Smooth muscle cell (in vitro differentiated cells): ENCODE data around the gene PLA2G6. TPM values are rescaled to one million over a fixed set of nuclear protein-coding genes. Genes with fewer than 3 reads are reported as not detected.

Source experiments
- DNase-seq: peaks from one replicate; lab custom pipeline; 2025; ENCODE audit not compliant: unreplicated experiment; lab: John Stamatoyannopoulos, UW
- H2AFZ ChIP-seq: fragments of 200-600 bp; sonication (generic); 2 replicates; pipeline ENCODE4 v1.6.0; 2016; ENCODE audit warnings: antibody characterized with exemption, low read depth, mild to moderate bottlenecking
- H3F3A ChIP-seq: fragments of 200-600 bp; sonication (generic); 2 replicates; pipeline ENCODE4 v1.6.0; 2017; ENCODE audit warnings: antibody characterized with exemption, low read depth
- H3K27ac ChIP-seq: fragments of 200-600 bp; sonication (generic); 2 replicates; pipeline ENCODE4 v1.5.1; 2016; ENCODE audit warnings: low read depth, mild to moderate bottlenecking
- H3K27me3 ChIP-seq: fragments of 200-600 bp; sonication (generic); 2 replicates; pipeline ENCODE4 v1.6.1; 2016; ENCODE audit warnings: low read depth, mild to moderate bottlenecking
- H3K36me3 ChIP-seq: fragments of 200-600 bp; sonication (generic); 2 replicates; pipeline ENCODE4 v1.5.1; 2016; ENCODE audit warnings: low read depth
- H3K4me1 ChIP-seq: fragments of 200-600 bp; sonication (generic); 2 replicates; pipeline ENCODE4 v1.5.1; 2016; ENCODE audit warnings: low read depth
- H3K4me2 ChIP-seq: fragments of 200-600 bp; sonication (generic); 2 replicates; pipeline ENCODE4 v1.6.0; 2016; ENCODE audit warnings: mild to moderate bottlenecking
- H3K4me3 ChIP-seq: fragments of 200-600 bp; sonication (generic); 2 replicates; pipeline ENCODE4 v1.5.1; 2016; ENCODE audit warnings: mild to moderate bottlenecking
- H3K79me2 ChIP-seq: fragments of 200-600 bp; sonication (generic); 2 replicates; pipeline ENCODE4 v1.6.0; 2016; ENCODE audit warnings: low read depth, mild to moderate bottlenecking
- H3K9ac ChIP-seq: fragments of 200-600 bp; sonication (generic); 2 replicates; pipeline ENCODE4 v1.6.0; 2016; ENCODE audit warnings: low read depth
- H3K9me3 ChIP-seq: fragments of 200-600 bp; sonication (generic); replicated peaks from 2 replicates; pipeline ENCODE4 v1.5.1; 2016; ENCODE audit warnings: low read depth
- H4K20me1 ChIP-seq: fragments of 200-600 bp; sonication (generic); 2 replicates; pipeline ENCODE4 v1.6.0; 2016; ENCODE audit warnings: low read depth
- CTCF ChIP-seq: fragments of 200-600 bp; sonication (generic); IDR thresholded peaks from 2 replicates; pipeline ENCODE4 v1.5.1; 2017; ENCODE audit warnings: borderline replicate concordance, mild to moderate bottlenecking, antibody characterized with exemption; ENCODE audit not compliant: insufficient read depth, poor library complexity, severe bottlenecking
- WGBS: methylation state at CpG from one replicate; pipeline ENCODE4 v1.1.7; 2016; ENCODE audit warnings: low lambda C conversion rate; 5-methylcytosine and 5-hydroxymethylcytosine counted together
- polyA plus RNA-seq: library from polyadenylated mRNA; unstranded; fragments of >200 nt; fragmentation: Nextera tagmentation; extraction: Ambion mirVana; gene quantifications from 2 replicates; pipeline ENCODE4 v1.2.1, GENCODE V29; 2016
- total RNA-seq: library from RNA; depleted of rRNA; stranded (reverse); fragments of >200 nt; gene quantifications from 2 replicates; pipeline ENCODE4 v1.2.3, GENCODE V29; 2014

Gene PLA2G6
- total and polyA plus RNA-seq, 2 experiments from 2014 or later, result 6.1 to 8.9 TPM

- TF ChIP-seq CTCF, result no peak
- H3K27me3 ChIP-seq, result no peaks in the 10 kb centered on the region
- no peak overlapping the region for H3K27ac ChIP-seq
- H3K36me3 ChIP-seq, result no peaks in the 10 kb centered on the region
- no peaks in the 10 kb centered on the region for H3K4me1 ChIP-seq
- 87% methylated on average over 17 of the region's 17 CpGs for WGBS
- H3K79me2 ChIP-seq, result no peaks in the 10 kb centered on the region
- H3K4me3 ChIP-seq, result no peak overlapping the region
- H3K4me2 ChIP-seq, result no peak overlapping the region
- H3K9ac ChIP-seq, result no peak overlapping the region
- H4K20me1 ChIP-seq, result no peaks in the 10 kb centered on the region
- H2AFZ ChIP-seq, result no peak overlapping the region
- no peak for DNase-seq
- no peaks in the 10 kb centered on the region for H3F3A ChIP-seq
- no peaks in the 10 kb centered on the region for H3K9me3 ChIP-seq
Observed at GRCh38 chr22:38106814-38107578, 74.6 kb downstream of the PLA2G6 start.

GRCh38 chr22:38104084-38104483, 77.5 kb downstream of the PLA2G6 start:
- Histone ChIP-seq H3K4me1 (no peaks in the 10 kb centered on the region), H2AFZ (no peak overlapping the region), H3K4me3 (no peak overlapping the region), H3K4me2 (no peak overlapping the region), H4K20me1 (no peaks in the 10 kb centered on the region), H3K27me3 (no peaks in the 10 kb centered on the region), H3K9ac (no peak overlapping the region), H3K36me3 (no peaks in the 10 kb centered on the region), H3K79me2 (no peaks in the 10 kb centered on the region), H3F3A (no peaks in the 10 kb centered on the region), H3K27ac (no peak overlapping the region), H3K9me3 (no peaks in the 10 kb centered on the region)
- no peak for DNase-seq
- TF ChIP-seq CTCF, result no peak
- WGBS, result 74% methylated on average over 6 of the region's 6 CpGs

- H3F3A ChIP-seq, result no peaks in the 10 kb centered on the region
- 81% methylated on average over 8 of the region's 8 CpGs for WGBS
- H3K36me3 ChIP-seq, result no peaks in the 10 kb centered on the region
- no peak overlapping the region for H3K27ac ChIP-seq
- H3K9ac ChIP-seq, result no peak overlapping the region
- H2AFZ ChIP-seq, result no peak overlapping the region
- H3K79me2 ChIP-seq, result no peaks in the 10 kb centered on the region
- no peaks in the 10 kb centered on the region for H4K20me1 ChIP-seq
- DNase-seq, result no peak
- no peaks in the 10 kb centered on the region for H3K4me1 ChIP-seq
- no peaks in the 10 kb centered on the region for H3K9me3 ChIP-seq
- no peak overlapping the region for H3K4me2 ChIP-seq
- no peak for TF ChIP-seq CTCF
- H3K27me3 ChIP-seq, result no peaks in the 10 kb centered on the region
- H3K4me3 ChIP-seq, result no peak overlapping the region
Observed at GRCh38 chr22:38103641-38104040, 78.0 kb downstream of the PLA2G6 start.
